K562 (cell line): ENCODE measurements around the gene DGLUCY.

Experiments used
- CHD1 ChIP-seq: fragments of 200-600 bp; sonication (generic); IDR thresholded peaks from one replicate; pipeline ENCODE4 v1.6.1; 2012; ENCODE audit warnings: mild to moderate bottlenecking, moderate library complexity, low read length, inconsistent platforms
- DACH1 ChIP-seq: fragments of 450-650 bp; IDR thresholded peaks from 2 replicates; pipeline ENCODE4 v1.6.1; 2018; ENCODE audit not compliant: partially characterized antibody
- EP300 ChIP-seq: IDR thresholded peaks from 2 replicates; pipeline ENCODE4 v1.6.1; 2012; ENCODE audit warnings: low read length, improper control_type of control experiment
- KDM2B ChIP-seq: fragments of 250-450 bp; sonication (Bioruptor Pico); IDR thresholded peaks from 2 replicates; pipeline ENCODE4 v1.8.0; 2021; ENCODE audit warnings: mild to moderate bottlenecking, moderate library complexity
- MNT ChIP-seq, 2 experiments: fragments of 450-650 bp; conservative IDR thresholded peaks; 2 replicates each; pipeline ENCODE4 v1.6.1; 2017; ENCODE audit warnings: mild to moderate bottlenecking in 2 of 2, moderate library complexity in 2 of 2
- NFRKB ChIP-seq: fragments of 450-650 bp; IDR thresholded peaks from 2 replicates; pipeline ENCODE4 v1.6.1; 2016; ENCODE audit warnings: low read depth
- NRF1 ChIP-seq, 2 experiments: fragments of 450-650 bp; IDR thresholded peaks in 1 of 2; conservative IDR thresholded peaks in 1 of 2; 2 replicates each; pipeline ENCODE4 v1.6.1; 2014; ENCODE audit warnings: mild to moderate bottlenecking in 2 of 2
- SMC3 ChIP-seq: conservative IDR thresholded peaks from 2 replicates; pipeline ENCODE4 v1.6.1; 2011; ENCODE audit warnings: low read depth, low read length, improper control_type of control experiment; ENCODE audit not compliant: insufficient read depth
- TAF1 ChIP-seq: IDR thresholded peaks from 2 replicates; pipeline ENCODE4 v1.6.1; 2011; ENCODE audit warnings: mild to moderate bottlenecking, low read length, moderate library complexity; ENCODE audit not compliant: insufficient read depth, control insufficient read depth, severe bottlenecking; ENCODE audit errors: extremely low read depth
- ZBTB1 ChIP-seq: sonication (generic); formaldehyde crosslinking; IDR thresholded peaks from 2 replicates; pipeline ENCODE4 v1.8.1; 2023; ENCODE audit warnings: missing genetic modification reagents, low read depth, mild to moderate bottlenecking, borderline replicate concordance
- TF ChIP-seq, protein P1 (sequence below): fragments of 450-650 bp; IDR thresholded peaks from 2 replicates; pipeline ENCODE4 v1.6.1; 2016
- TF ChIP-seq, protein P2 (sequence below): fragments of 250-450 bp; sonication (Bioruptor Pico); IDR thresholded peaks from 2 replicates; pipeline ENCODE4 v1.4.0; 2020

DNA sequence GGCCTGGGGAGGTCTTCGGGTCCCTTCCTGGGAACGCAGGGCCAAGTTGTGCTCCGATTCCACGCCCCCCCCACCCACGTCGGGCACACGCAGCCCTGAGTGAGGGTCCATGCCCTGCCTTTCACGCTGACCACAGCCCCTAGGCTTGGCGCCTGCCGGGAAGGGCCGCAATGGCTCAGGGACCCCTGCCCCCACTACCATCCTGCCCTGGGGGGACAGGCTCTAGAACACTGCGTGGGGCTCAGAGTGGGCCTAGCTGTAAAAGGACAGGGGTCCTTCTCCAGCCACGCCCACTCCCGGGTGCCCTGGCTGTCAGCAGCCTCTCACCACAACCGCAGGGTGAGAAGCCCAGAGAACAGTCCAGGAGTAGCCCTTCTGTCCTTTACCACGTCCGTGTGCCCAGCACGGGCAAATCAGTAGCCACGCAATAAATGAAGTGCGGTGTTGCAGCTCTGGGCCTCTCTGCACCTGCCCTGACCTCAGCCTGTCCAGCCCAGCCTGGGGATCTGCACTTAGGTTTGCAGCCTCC is 140.0 kb downstream of the DGLUCY start:
- TF ChIP-seq, protein P1, sequence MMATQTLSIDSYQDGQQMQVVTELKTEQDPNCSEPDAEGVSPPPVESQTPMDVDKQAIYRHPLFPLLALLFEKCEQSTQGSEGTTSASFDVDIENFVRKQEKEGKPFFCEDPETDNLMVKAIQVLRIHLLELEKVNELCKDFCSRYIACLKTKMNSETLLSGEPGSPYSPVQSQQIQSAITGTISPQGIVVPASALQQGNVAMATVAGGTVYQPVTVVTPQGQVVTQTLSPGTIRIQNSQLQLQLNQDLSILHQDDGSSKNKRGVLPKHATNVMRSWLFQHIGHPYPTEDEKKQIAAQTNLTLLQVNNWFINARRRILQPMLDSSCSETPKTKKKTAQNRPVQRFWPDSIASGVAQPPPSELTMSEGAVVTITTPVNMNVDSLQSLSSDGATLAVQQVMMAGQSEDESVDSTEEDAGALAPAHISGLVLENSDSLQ: no peak
- TF ChIP-seq CHD1 (no peak), NRF1 (conservative IDR thresholded peaks at IDR 0.05 in 1 of 2, IDR thresholded peaks at IDR 0.05 in 1 of 2) (no peak), NFRKB (no peak), KDM2B (no peak), TAF1 (no peak), DACH1 (no peak), MNT (conservative IDR thresholded peaks at IDR 0.05) (no peak), SMC3 (no peak), EP300 (no peak), ZBTB1 (CRISPR knock-in tag) (no peak)
- TF ChIP-seq, protein P2, sequence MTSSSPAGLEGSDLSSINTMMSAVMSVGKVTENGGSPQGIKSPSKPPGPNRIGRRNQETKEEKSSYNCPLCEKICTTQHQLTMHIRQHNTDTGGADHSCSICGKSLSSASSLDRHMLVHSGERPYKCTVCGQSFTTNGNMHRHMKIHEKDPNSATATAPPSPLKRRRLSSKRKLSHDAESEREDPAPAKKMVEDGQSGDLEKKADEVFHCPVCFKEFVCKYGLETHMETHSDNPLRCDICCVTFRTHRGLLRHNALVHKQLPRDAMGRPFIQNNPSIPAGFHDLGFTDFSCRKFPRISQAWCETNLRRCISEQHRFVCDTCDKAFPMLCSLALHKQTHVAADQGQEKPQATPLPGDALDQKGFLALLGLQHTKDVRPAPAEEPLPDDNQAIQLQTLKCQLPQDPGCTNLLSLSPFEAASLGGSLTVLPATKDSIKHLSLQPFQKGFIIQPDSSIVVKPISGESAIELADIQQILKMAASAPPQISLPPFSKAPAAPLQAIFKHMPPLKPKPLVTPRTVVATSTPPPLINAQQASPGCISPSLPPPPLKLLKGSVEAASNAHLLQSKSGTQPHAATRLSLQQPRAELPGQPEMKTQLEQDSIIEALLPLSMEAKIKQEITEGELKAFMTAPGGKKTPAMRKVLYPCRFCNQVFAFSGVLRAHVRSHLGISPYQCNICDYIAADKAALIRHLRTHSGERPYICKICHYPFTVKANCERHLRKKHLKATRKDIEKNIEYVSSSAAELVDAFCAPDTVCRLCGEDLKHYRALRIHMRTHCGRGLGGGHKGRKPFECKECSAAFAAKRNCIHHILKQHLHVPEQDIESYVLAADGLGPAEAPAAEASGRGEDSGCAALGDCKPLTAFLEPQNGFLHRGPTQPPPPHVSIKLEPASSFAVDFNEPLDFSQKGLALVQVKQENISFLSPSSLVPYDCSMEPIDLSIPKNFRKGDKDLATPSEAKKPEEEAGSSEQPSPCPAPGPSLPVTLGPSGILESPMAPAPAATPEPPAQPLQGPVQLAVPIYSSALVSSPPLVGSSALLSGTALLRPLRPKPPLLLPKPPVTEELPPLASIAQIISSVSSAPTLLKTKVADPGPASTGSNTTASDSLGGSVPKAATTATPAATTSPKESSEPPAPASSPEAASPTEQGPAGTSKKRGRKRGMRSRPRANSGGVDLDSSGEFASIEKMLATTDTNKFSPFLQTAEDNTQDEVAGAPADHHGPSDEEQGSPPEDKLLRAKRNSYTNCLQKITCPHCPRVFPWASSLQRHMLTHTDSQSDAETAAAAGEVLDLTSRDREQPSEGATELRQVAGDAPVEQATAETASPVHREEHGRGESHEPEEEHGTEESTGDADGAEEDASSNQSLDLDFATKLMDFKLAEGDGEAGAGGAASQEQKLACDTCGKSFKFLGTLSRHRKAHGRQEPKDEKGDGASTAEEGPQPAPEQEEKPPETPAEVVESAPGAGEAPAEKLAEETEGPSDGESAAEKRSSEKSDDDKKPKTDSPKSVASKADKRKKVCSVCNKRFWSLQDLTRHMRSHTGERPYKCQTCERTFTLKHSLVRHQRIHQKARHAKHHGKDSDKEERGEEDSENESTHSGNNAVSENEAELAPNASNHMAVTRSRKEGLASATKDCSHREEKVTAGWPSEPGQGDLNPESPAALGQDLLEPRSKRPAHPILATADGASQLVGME: no peak
